HCT116 (cell line): ENCODE data around the gene ARID5B.

ENCODE experiments used
- CEBPB ChIP-seq: IDR thresholded peaks from 2 replicates; pipeline ENCODE4 v1.6.1; 2012; ENCODE audit warnings: low read depth
- CTCF ChIP-seq, 3 experiments: fragments of 200-600 bp in 1 of 3; sonication (generic) in 1 of 3; IDR thresholded peaks in 2 of 3; conservative IDR thresholded peaks in 1 of 3; 2 replicates each; pipeline ENCODE4 v1.5.1; 2012 to 2017; ENCODE audit warnings: low read depth in 2 of 3, low read length in 2 of 3, antibody characterized with exemption in 1 of 3, borderline replicate concordance in 1 of 3, control low read depth in 1 of 3, mild to moderate bottlenecking in 1 of 3, mixed read lengths in 1 of 3, mixed run types in 1 of 3, moderate library complexity in 1 of 3; ENCODE audit not compliant: insufficient read depth in 1 of 3
- POLR2A ChIP-seq: IDR thresholded peaks from 2 replicates; pipeline ENCODE4 v1.7.0; 2011; ENCODE audit warnings: borderline replicate concordance; ENCODE audit not compliant: insufficient read depth, insufficient read length; ENCODE audit errors: extremely low read depth
- POLR2AphosphoS5 ChIP-seq: IDR thresholded peaks from 2 replicates; pipeline ENCODE4 v1.6.1; 2011; ENCODE audit warnings: mild to moderate bottlenecking, low read depth, low read length, moderate library complexity
- RAD21 ChIP-seq: IDR thresholded peaks from 2 replicates; pipeline ENCODE4 v1.6.1; 2012; ENCODE audit warnings: low read depth, mild to moderate bottlenecking

- TF ChIP-seq POLR2AphosphoS5, result no peak
- no peak for TF ChIP-seq CTCF (IDR thresholded peaks at IDR 0.05 in 2 of 3, conservative IDR thresholded peaks at IDR 0.05 in 1 of 3; ENCODE audit: borderline replicate concordance in 1 of 3, insufficient read depth in 1 of 3, low read depth in 2 of 3, low read length in 2 of 3)
- TF ChIP-seq RAD21, result no peak
- no peak for TF ChIP-seq POLR2A
- TF ChIP-seq CEBPB, result no peak
Observed at GRCh38 chr10:62054830-62055229, 153.3 kb downstream of the ARID5B start.
